Liver (tissue), 9 donors: ENCODE measurements around the gene C5. TPM values are rescaled to one million over a fixed set of nuclear protein-coding genes. Genes with fewer than 3 reads are reported as not detected.

ENCODE experiments used
- DNase-seq: peaks from one replicate; pipeline ENCODE4 v3.0.0-alpha.2; 2017; ENCODE audit warnings: low spot score
- H3K27ac ChIP-seq, 2 donors: one replicate each; pipeline ENCODE4 v1.7.0; 2013; ENCODE audit warnings: inconsistent platforms in 2 of 2, low read length in 2 of 2, control low read depth in 1 of 2, low read depth in 1 of 2, mild to moderate bottlenecking in 1 of 2
- H3K27me3 ChIP-seq, 4 donors: one replicate each; pipeline versions ENCODE4 v1.6.1 to v1.7.0; 2013; ENCODE audit warnings: low read length in 3 of 4, inconsistent platforms in 1 of 4, mild to moderate bottlenecking in 1 of 4, moderate library complexity in 1 of 4; ENCODE audit not compliant: control insufficient read depth in 4 of 4, insufficient read depth in 4 of 4
- H3K36me3 ChIP-seq, 4 donors: one replicate each; pipeline versions ENCODE4 v1.6.1 to v1.7.0; 2013; ENCODE audit warnings: low read length in 3 of 4, mild to moderate bottlenecking in 3 of 4, low read depth in 1 of 4, moderate library complexity in 1 of 4; ENCODE audit not compliant: control insufficient read depth in 4 of 4, insufficient read depth in 3 of 4
- H3K4me1 ChIP-seq, 4 donors: one replicate each; pipeline versions ENCODE4 v1.6.1 to v1.7.0; 2013; ENCODE audit warnings: low read length in 3 of 4, mild to moderate bottlenecking in 3 of 4, moderate library complexity in 1 of 4; ENCODE audit not compliant: control insufficient read depth in 4 of 4, insufficient read depth in 4 of 4
- H3K4me3 ChIP-seq, 3 donors: one replicate each; pipeline versions ENCODE4 v1.6.1 to v1.7.0; 2013; ENCODE audit warnings: low read length in 3 of 3, control low read depth in 1 of 3, low read depth in 1 of 3, mild to moderate bottlenecking in 1 of 3
- H3K9ac ChIP-seq, 2 donors: one replicate each; pipeline ENCODE4 v1.7.0; 2013; ENCODE audit warnings: low read length in 2 of 2, mild to moderate bottlenecking in 2 of 2, moderate library complexity in 2 of 2, control low read depth in 1 of 2, low read depth in 1 of 2
- H3K9me3 ChIP-seq, 4 donors: one replicate each; pipeline versions ENCODE4 v1.6.1 to v1.7.0; 2013; ENCODE audit warnings: low read length in 3 of 4; ENCODE audit not compliant: control insufficient read depth in 4 of 4
- EGR1 ChIP-seq, 2 donors: IDR thresholded peaks; 2 replicates each; pipeline ENCODE4 v1.6.1; 2016 to 2018; ENCODE audit warnings: antibody characterized with exemption in 2 of 2, low read depth in 2 of 2
- FOXA1 ChIP-seq: IDR thresholded peaks from 2 replicates; pipeline ENCODE4 v1.6.1; 2016; ENCODE audit warnings: antibody characterized with exemption
- FOXA2 ChIP-seq: IDR thresholded peaks from 2 replicates; pipeline ENCODE4 v1.6.1; 2016; ENCODE audit warnings: antibody characterized with exemption
- GABPA ChIP-seq, 2 donors: IDR thresholded peaks in 1 of 2; conservative IDR thresholded peaks in 1 of 2; 2 replicates each; pipeline ENCODE4 v1.6.1; 2016; ENCODE audit warnings: antibody characterized with exemption in 2 of 2, mild to moderate bottlenecking in 1 of 2, moderate library complexity in 1 of 2
- HNF4A ChIP-seq, 2 donors: conservative IDR thresholded peaks; 2 replicates each; pipeline ENCODE4 v1.6.1; 2016; ENCODE audit warnings: antibody characterized with exemption in 2 of 2, mild to moderate bottlenecking in 2 of 2
- HNF4G ChIP-seq: IDR thresholded peaks from 2 replicates; pipeline ENCODE4 v1.6.1; 2016; ENCODE audit warnings: antibody characterized with exemption
- JUND ChIP-seq, 2 donors: IDR thresholded peaks; 2 replicates each; pipeline ENCODE4 v1.6.1; 2016; ENCODE audit warnings: antibody characterized with exemption in 2 of 2
- NR2F2 ChIP-seq: IDR thresholded peaks from 2 replicates; pipeline ENCODE4 v1.6.1; 2016; ENCODE audit warnings: antibody characterized with exemption
- RAD21 ChIP-seq, 2 donors: IDR thresholded peaks; 2 replicates each; pipeline ENCODE4 v1.6.1; 2016; ENCODE audit warnings: antibody characterized with exemption in 2 of 2, mild to moderate bottlenecking in 2 of 2
- RXRA ChIP-seq, 2 donors: IDR thresholded peaks; 2 replicates each; pipeline ENCODE4 v1.6.1; 2017 to 2018; ENCODE audit warnings: antibody characterized with exemption in 2 of 2, mild to moderate bottlenecking in 1 of 2
- SP1 ChIP-seq: IDR thresholded peaks from 2 replicates; pipeline ENCODE4 v1.6.1; 2018; ENCODE audit warnings: antibody characterized with exemption, mild to moderate bottlenecking
- TAF1 ChIP-seq: conservative IDR thresholded peaks from 2 replicates; pipeline ENCODE4 v1.6.1; 2016; ENCODE audit warnings: antibody characterized with exemption, mild to moderate bottlenecking
- YY1 ChIP-seq: IDR thresholded peaks from 2 replicates; pipeline ENCODE4 v1.6.1; 2016; ENCODE audit warnings: antibody characterized with exemption, mild to moderate bottlenecking
- WGBS: extraction: QIAGEN DNeasy Blood & Tissue Kit; methylation state at CpG from one replicate; pipeline ENCODE4 v1.1.7; 2013; 5-methylcytosine and 5-hydroxymethylcytosine counted together
- polyA plus RNA-seq, 2 donors: library from polyadenylated mRNA; stranded (reverse) in 1 of 2; unstranded in 1 of 2; fragments of 200-250 nt in 1 of 2; fragments of >200 nt in 1 of 2; fragmentation: Nextera tagmentation in 1 of 2; extraction: Ambion mirVana in 1 of 2; gene quantifications; one replicate each; pipeline versions ENCODE4 v1.2.1 to v1.2.3, GENCODE V29; 2013 to 2015
- total RNA-seq, 2 donors: library from RNA; depleted of rRNA; stranded (reverse); fragments of >200 nt; gene quantifications; one replicate each; pipeline ENCODE4 v1.2.3, GENCODE V29; 2014
- TF ChIP-seq, protein P1 (sequence below): fragments of 150-350 bp; IDR thresholded peaks from 2 replicates; pipeline ENCODE4 v1.5.1; 2017; ENCODE audit warnings: improper control_type of control experiment, low read depth, low read length; ENCODE audit not compliant: missing input control
- TF ChIP-seq, protein P2 (sequence below): IDR thresholded peaks from 2 replicates; pipeline ENCODE4 v1.6.1; 2016; ENCODE audit warnings: antibody characterized with exemption
- TF ChIP-seq, protein P3 (sequence below): IDR thresholded peaks from 2 replicates; pipeline ENCODE4 v1.6.1; 2016; ENCODE audit warnings: antibody characterized with exemption
- TF ChIP-seq, protein P4 (sequence below): IDR thresholded peaks from 2 replicates; pipeline ENCODE4 v1.6.1; 2016; ENCODE audit warnings: antibody characterized with exemption
- TF ChIP-seq, protein P5 (sequence below): IDR thresholded peaks from 2 replicates; pipeline ENCODE4 v1.6.1; 2016; ENCODE audit warnings: antibody characterized with exemption, mild to moderate bottlenecking
- donor health status: healthy.
- donor health status: healthy.
- donor health status: healthy.
- donor health status: healthy.
- donor health status: healthy.

The C5 gene
- total and polyA plus RNA-seq, 4 donors, result 127 to 485 (median 361) TPM

- H3K27me3 ChIP-seq, result no peaks in the 10 kb centered on the region
- H3K4me1 ChIP-seq, result peaks cover 0 to 27% (median 20%) of the 10 kb centered on the region in 4 donors
- no peak overlapping the region for H3K4me3 ChIP-seq
- DNase-seq, result no peak
- H3K27ac ChIP-seq, result no peak overlapping the region
- no peaks in the 10 kb centered on the region for H3K9me3 ChIP-seq
- 74% methylated on average over 7 of the region's 7 CpGs for WGBS
- no peak overlapping the region for H3K9ac ChIP-seq
- H3K36me3 ChIP-seq, result peaks cover 4 to 63% (median 38%) of the 10 kb centered on the region in 4 donors
- TF ChIP-seq JUND (IDR thresholded peaks at IDR 0.05) (no peak), FOXA1 (no peak), HNF4G (peak; percentile 29), HNF4A (conservative IDR thresholded peaks at IDR 0.05) (peak in 1 of 2 donors; percentile 45), RXRA (IDR thresholded peaks at IDR 0.05) (no peak), RAD21 (IDR thresholded peaks at IDR 0.05) (no peak)
- TF ChIP-seq, protein P1, sequence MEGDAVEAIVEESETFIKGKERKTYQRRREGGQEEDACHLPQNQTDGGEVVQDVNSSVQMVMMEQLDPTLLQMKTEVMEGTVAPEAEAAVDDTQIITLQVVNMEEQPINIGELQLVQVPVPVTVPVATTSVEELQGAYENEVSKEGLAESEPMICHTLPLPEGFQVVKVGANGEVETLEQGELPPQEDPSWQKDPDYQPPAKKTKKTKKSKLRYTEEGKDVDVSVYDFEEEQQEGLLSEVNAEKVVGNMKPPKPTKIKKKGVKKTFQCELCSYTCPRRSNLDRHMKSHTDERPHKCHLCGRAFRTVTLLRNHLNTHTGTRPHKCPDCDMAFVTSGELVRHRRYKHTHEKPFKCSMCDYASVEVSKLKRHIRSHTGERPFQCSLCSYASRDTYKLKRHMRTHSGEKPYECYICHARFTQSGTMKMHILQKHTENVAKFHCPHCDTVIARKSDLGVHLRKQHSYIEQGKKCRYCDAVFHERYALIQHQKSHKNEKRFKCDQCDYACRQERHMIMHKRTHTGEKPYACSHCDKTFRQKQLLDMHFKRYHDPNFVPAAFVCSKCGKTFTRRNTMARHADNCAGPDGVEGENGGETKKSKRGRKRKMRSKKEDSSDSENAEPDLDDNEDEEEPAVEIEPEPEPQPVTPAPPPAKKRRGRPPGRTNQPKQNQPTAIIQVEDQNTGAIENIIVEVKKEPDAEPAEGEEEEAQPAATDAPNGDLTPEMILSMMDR, result no peak
These were observed 52.6 kb downstream of the C5 start for GRCh38 chr9:120997502-120997901.

DNA sequence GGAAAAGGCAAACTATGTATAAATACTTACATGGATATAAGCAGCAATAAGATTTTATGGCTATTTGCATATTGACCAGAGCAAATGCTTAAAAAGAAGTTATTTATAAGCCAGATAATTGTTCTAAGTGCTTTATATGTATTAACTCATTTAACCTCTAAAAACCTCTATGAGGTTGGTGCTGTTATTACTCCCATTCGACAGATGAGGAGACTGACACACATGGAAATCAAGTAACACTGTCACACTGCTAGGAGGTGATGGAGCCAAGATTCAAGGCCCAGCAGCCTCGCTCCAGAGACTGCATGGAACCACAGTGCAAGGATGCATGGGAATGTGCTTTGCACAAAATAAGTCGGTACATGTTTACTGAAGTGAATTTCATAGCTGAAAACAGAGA, 53.7 kb downstream of the C5 start:
- no peaks in the 10 kb centered on the region for H3K27me3 ChIP-seq
- H3K9me3 ChIP-seq, result no peaks in the 10 kb centered on the region
- no peak overlapping the region for H3K9ac ChIP-seq
- 78% methylated on average over 3 of the region's 3 CpGs for WGBS
- peaks cover 4 to 61% (median 40%) of the 10 kb centered on the region in 4 donors for H3K36me3 ChIP-seq
- TF ChIP-seq YY1 (no peak), EGR1 (IDR thresholded peaks at IDR 0.05; ENCODE audit: low read depth in 2 of 2) (no peak), RAD21 (IDR thresholded peaks at IDR 0.05) (no peak), TAF1 (no peak), FOXA1 (no peak), HNF4A (conservative IDR thresholded peaks at IDR 0.05) (no peak), GABPA (IDR thresholded peaks at IDR 0.05 in 1 of 2, conservative IDR thresholded peaks at IDR 0.05 in 1 of 2) (no peak), HNF4G (no peak), FOXA2 (no peak), SP1 (no peak), RXRA (IDR thresholded peaks at IDR 0.05) (no peak), JUND (IDR thresholded peaks at IDR 0.05) (no peak), NR2F2 (no peak)
- TF ChIP-seq, protein P2, sequence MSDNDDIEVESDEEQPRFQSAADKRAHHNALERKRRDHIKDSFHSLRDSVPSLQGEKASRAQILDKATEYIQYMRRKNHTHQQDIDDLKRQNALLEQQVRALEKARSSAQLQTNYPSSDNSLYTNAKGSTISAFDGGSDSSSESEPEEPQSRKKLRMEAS, result no peak
- TF ChIP-seq, protein P3, sequence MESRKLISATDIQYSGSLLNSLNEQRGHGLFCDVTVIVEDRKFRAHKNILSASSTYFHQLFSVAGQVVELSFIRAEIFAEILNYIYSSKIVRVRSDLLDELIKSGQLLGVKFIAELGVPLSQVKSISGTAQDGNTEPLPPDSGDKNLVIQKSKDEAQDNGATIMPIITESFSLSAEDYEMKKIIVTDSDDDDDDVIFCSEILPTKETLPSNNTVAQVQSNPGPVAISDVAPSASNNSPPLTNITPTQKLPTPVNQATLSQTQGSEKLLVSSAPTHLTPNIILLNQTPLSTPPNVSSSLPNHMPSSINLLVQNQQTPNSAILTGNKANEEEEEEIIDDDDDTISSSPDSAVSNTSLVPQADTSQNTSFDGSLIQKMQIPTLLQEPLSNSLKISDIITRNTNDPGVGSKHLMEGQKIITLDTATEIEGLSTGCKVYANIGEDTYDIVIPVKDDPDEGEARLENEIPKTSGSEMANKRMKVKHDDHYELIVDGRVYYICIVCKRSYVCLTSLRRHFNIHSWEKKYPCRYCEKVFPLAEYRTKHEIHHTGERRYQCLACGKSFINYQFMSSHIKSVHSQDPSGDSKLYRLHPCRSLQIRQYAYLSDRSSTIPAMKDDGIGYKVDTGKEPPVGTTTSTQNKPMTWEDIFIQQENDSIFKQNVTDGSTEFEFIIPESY, result no peak
- TF ChIP-seq, protein P4, sequence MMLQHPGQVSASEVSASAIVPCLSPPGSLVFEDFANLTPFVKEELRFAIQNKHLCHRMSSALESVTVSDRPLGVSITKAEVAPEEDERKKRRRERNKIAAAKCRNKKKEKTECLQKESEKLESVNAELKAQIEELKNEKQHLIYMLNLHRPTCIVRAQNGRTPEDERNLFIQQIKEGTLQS, result no peak
- TF ChIP-seq, protein P1, result no peak
- TF ChIP-seq, protein P5, sequence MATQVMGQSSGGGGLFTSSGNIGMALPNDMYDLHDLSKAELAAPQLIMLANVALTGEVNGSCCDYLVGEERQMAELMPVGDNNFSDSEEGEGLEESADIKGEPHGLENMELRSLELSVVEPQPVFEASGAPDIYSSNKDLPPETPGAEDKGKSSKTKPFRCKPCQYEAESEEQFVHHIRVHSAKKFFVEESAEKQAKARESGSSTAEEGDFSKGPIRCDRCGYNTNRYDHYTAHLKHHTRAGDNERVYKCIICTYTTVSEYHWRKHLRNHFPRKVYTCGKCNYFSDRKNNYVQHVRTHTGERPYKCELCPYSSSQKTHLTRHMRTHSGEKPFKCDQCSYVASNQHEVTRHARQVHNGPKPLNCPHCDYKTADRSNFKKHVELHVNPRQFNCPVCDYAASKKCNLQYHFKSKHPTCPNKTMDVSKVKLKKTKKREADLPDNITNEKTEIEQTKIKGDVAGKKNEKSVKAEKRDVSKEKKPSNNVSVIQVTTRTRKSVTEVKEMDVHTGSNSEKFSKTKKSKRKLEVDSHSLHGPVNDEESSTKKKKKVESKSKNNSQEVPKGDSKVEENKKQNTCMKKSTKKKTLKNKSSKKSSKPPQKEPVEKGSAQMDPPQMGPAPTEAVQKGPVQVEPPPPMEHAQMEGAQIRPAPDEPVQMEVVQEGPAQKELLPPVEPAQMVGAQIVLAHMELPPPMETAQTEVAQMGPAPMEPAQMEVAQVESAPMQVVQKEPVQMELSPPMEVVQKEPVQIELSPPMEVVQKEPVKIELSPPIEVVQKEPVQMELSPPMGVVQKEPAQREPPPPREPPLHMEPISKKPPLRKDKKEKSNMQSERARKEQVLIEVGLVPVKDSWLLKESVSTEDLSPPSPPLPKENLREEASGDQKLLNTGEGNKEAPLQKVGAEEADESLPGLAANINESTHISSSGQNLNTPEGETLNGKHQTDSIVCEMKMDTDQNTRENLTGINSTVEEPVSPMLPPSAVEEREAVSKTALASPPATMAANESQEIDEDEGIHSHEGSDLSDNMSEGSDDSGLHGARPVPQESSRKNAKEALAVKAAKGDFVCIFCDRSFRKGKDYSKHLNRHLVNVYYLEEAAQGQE, result no peak
- no peak overlapping the region for H3K4me3 ChIP-seq
- peaks cover 0 to 27% (median 20%) of the 10 kb centered on the region in 4 donors for H3K4me1 ChIP-seq
- no peak for DNase-seq
- no peak overlapping the region for H3K27ac ChIP-seq
